Coronary artery (tissue), 2 donors: ENCODE results near the gene NBAS.

Source experiments
- DNase-seq: peaks from one replicate; pipeline ENCODE4 v3.0.0-alpha.2; 2017; ENCODE audit warnings: low spot score
- H3K27ac ChIP-seq, 2 donors: fragments of 200-600 bp; sonication (generic); one replicate each; pipeline ENCODE4 v1.5.1; 2016 to 2019
- H3K4me3 ChIP-seq: fragments of 200-600 bp; sonication (generic); 2 replicates; pipeline ENCODE4 v1.5.1; 2016; ENCODE audit warnings: mild to moderate bottlenecking, moderate library complexity
- CTCF ChIP-seq: fragments of 200-600 bp; sonication (generic); IDR thresholded peaks from one replicate; pipeline ENCODE4 v1.5.1; 2019; ENCODE audit warnings: antibody characterized with exemption

Gene NBAS

GRCh38 chr2:15293262-15293937, 267.7 kb downstream of the NBAS start:
- H3K27ac ChIP-seq, result no peak overlapping the region
- TF ChIP-seq CTCF, result no peak
- DNase-seq, result no peak
- H3K4me3 ChIP-seq, result no peak overlapping the region

- Histone ChIP-seq H3K27ac (no peak overlapping the region), H3K4me3 (no peak overlapping the region)
- no peak for DNase-seq
- TF ChIP-seq CTCF, result no peak
These were observed 273.5 kb downstream of the NBAS start for GRCh38 chr2:15287447-15288184.

- no peak overlapping the region for H3K4me3 ChIP-seq
- no peak overlapping the region for H3K27ac ChIP-seq
- DNase-seq, result no peak
- no peak for TF ChIP-seq CTCF
These were observed 276.5 kb downstream of the NBAS start for GRCh38 chr2:15284614-15285013.

GRCh38 chr2:15281681-15282080, 279.5 kb downstream of the NBAS start:
- no peak for DNase-seq
- TF ChIP-seq CTCF, result no peak
- Histone ChIP-seq H3K4me3 (no peak overlapping the region), H3K27ac (no peak overlapping the region)

- TF ChIP-seq CTCF, result no peak
- H3K4me3 ChIP-seq, result no peak overlapping the region
- no peak for DNase-seq
- H3K27ac ChIP-seq, result no peak overlapping the region
These were observed 281.8 kb downstream of the NBAS start for GRCh38 chr2:15279201-15279876.

GRCh38 chr2:15278296-15278695, 282.8 kb downstream of the NBAS start:
- Histone ChIP-seq H3K27ac (no peak overlapping the region), H3K4me3 (no peak overlapping the region)
- no peak for DNase-seq
- TF ChIP-seq CTCF, result no peak
